HS-5 (cell line): ENCODE measurements around the gene CBFA2T2.
"Not testable (repeated sequence)": the region's sequence is repeated elsewhere in the genome, so short reads cannot be mapped to it uniquely, and the experiment has no call there.

Experiments
- DNase-seq: peaks from one replicate; pipeline ENCODE4 v3.0.0-alpha.2; 2012; ENCODE audit warnings: low read depth

Gene CBFA2T2

DNA sequence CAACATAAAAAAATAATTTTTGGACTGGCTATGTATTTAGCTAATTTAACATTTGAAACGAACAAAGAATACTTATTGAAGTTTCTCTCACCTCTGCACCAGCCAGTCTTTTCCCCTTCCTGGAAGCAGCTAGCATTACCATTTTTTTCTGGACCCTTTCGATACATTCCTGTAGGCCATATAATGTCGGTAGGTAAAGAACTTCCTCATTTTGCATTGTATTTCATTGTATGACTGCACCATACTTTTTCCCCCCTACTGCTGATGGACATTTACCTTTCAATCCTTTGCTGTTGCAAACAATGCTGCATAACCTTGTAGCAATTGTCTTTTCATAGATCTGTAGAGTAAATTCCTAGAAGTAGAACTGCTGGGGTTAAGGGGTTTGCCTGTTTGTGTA is 17.6 kb downstream of the CBFA2T2 start:
- DNase-seq: no peak

DNA sequence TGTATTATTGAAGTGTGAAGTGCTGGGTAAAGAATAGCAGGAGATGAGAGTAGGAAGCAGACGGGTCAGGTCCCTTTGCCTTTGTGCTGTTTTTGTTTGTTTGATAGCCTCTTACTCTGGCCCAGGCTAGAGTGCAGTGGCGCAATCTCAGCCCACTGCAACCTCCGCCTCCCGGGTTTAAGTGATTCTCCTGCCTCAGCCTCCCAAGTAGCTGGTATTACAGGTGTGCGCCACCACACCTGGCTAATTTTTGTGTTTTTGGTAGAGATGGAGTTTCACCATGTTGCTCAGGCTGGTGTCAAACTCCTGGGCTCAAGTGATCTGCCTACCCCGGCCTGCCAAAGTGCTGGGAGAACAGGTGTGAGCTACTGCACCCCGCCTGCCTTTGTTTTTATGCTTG is 18.1 kb downstream of the CBFA2T2 start:
- not testable (repeated sequence) for DNase-seq

DNA sequence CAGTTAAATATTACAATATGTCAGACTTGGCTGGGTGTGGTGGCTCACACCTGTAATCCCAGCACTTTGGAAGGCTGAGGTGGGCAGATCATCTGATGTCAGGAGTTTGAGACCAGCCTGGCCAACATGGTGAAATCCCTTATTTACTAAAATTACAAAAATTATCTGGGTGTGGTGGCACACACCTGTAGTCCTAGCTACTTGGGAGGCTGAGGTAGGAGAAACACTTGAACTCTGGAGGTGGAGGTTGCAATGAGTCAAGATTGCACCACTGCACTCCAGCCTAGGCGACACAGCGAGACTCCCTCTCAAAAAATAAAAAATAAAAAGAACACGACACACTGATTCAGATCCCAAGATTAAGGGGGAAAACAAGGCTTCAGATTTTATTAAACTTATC is 19.2 kb downstream of the CBFA2T2 start:
- DNase-seq: not testable (repeated sequence)

DNA sequence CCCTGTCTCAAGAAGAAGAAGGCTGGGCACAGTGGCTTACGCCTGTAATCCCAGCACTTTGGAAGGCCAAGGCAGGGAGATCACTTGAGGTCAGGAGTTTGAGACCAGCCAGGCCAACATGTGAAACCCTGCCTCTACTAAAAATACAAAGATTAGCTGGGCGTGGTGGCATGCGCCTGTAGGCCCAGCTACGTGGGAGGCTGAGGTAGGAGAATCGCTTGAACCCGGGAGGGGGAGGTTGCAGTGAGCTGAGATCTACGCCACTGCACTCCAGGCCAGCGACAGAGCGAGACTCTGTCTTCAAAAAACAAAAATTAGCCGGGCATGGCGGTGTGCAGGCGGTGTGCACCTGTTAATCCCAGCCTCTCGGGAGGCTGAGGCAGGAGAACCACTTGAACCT is 22.0 kb downstream of the CBFA2T2 start:
- DNase-seq: not testable (repeated sequence)

DNA sequence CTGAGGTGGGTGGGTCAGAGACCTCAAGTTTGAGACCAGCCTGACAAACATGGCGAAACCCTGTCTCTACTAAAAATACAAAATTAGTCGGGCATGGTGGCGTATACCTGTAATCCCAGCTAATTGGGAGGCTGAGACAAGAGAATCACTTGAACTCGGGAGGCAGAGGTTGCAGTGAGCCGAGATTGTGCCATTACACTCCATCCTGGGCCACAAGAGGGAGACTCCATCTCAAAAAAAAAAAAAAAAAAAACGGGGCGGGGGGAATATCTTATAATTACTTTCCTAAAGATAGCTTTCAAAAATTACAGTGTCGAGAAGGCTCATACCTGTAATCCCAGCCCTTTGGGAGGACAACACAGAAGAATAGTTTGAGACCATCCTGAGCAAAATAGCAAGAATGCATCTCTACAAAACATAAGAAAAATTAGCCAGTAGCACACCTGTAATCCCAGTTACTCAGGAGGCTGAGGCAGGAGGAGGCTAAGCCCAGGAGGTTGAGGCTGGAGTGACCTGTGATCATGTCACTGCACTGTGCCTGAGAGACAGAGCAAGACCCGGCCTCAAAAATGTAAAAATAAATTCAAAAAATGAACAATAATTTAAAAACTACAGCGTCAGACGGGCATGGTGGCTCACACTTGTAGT is 25.8 kb downstream of the CBFA2T2 start:
- no peak for DNase-seq

DNA sequence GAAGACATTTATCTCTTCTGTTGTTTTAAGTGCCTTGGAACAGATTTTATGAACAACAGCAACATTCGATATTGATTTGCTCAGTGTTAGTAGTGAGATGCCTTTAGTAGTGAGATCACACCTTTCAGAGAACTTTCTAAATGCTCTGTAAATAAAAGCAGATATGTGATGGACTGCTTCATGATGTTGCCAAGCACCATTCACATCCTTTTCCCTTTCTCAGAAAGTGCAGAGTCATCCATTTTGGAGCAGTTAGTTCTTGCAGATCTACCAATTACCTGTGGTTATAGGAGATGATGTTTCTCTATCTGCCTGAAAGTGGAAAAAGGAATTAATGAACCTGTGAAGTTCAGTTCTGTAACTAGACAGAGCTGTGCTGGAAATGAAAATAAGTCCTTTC is 27.0 kb downstream of the CBFA2T2 start:
- DNase-seq: no peak

DNA sequence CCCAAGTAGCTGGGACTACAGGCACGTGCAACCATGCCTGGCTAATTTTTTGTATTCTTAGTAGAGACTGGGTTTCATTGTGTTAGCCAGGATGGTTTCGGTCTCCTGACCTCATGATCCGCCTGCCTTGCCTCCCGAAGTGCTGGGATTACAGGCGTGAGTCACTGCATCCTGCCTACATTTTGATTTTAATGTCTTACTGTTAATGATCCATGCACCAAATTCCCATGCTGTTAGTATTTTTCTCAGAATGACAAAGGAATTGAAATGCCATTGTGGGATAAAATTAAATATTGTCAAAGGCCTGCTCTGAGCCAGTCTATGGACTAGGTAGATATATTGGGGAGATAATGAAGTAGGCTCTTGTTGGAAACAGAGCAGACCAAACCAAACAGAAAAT is 28.2 kb downstream of the CBFA2T2 start:
- peak; percentile 82 for DNase-seq

DNA sequence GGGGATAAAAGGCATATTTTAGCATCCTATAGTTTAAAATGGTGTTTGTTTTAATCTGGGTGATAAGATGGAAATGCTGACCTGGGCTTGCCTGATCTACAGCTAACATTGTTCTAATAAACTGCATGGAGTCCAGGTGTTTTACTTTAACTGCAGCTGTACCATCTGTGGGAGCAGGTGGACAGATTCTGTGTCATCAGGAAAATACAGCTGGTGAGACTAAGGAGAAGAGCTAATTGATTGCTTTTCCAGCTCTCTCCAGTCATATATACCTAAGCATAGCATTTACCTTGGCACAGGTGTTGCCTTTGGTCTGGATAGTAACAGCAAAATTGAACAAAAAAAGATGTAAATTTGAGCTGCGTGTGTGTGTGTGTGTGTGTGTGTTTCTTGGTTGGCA is 31.6 kb downstream of the CBFA2T2 start:
- DNase-seq: no peak

DNA sequence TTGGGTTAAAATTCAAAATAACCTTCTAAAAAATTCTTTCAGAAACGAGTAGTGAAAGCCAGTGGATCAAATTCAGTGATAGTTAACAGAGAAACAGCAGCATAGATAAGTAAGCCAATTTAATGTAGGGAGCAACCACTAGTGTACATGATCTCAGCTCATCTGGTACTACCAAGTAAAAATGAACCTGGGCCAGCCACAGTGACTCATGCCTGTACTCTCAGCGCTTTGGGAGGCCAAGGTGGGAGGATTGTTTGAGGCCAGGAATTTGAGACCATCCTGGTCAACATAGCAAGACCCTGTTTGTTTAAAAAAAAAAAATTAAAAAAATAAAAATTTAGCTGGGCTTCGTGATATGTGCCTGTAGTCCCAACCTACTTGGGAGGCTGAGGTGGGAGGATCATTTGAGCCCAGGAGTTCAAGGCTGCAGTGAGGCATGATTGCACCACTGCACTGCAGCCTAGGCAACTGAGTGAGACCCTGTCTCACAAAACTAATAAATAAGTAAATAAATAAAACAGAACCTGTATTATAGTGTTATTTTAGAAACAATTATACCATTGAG is 32.4 kb downstream of the CBFA2T2 start:
- no peak for DNase-seq

DNA sequence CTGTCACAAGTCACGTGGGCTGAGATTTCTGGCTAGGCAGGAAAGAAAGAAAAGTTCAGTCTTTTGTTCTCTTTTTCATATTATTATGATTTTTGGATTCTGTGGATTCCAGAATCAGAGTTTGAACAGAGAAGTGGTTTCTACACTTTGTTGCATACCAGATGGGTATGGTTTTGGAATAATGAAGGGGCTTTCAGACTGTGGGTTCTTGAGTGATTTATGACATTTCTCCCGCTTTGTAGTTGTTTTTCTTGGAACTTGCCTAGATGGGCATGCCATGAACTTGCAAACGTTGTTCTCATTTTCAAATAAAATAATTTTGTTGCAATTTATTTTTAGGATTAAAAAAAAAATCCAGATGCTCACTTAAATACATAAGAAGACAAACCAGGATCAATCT is 34.4 kb downstream of the CBFA2T2 start:
- DNase-seq: no peak

DNA sequence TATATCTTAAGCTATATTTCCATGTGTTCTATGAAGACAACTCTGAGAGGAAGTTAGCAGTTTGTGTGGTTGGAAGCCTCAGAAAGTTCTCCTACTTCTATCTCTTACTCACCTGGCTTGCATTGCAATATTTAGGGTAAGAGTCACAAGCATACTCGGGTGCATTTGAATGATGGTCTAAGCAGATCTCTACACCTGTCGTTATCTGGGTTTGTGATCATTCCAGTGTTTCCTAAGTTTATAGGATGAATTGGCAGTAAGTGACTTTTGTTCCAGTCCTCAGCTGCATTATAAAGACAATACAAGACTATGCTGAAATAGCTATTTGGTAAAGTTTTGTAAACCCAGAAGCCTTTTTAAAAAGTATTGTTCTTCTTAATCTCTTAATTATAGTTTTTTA is 36.9 kb downstream of the CBFA2T2 start:
- no peak for DNase-seq

DNA sequence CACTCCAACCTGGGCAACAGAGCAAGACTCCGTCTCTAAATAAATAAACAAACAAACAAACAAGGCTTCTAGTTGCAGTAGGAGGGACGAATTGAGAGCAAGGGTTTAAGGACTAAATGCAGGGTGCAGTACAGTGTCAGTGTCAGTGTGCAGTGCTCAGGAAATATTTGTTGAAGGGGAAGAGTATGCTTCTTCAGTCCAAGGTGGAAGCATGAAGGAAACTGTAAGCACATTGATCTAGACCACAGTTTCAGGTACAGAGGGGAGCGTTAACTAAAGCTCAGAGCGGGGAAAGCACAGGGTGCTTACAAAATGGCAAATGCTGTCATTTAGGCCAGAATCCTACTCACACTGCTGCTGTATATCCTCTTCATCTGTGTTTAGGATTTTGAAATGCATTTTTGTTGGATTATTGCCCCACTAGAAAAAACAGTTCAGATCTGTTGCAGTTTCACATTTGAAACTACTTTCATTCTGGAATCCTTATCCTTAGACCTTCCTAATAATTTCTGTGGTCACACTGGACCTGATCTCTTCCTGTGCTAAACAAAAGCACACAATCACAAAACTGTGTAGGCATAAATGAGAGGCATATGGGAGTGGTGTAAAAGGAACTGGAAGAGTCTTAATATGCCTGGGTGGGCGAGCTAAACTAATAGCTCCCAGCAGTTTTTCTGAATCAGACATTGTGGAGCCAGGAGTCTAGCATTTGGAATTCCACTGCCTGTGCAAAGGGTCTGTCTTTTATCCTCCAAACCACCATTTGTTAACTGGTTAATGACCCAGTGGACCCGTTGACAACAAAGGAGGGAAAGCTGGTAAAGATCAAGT is 41.4 kb downstream of the CBFA2T2 start:
- DNase-seq: no peak

DNA sequence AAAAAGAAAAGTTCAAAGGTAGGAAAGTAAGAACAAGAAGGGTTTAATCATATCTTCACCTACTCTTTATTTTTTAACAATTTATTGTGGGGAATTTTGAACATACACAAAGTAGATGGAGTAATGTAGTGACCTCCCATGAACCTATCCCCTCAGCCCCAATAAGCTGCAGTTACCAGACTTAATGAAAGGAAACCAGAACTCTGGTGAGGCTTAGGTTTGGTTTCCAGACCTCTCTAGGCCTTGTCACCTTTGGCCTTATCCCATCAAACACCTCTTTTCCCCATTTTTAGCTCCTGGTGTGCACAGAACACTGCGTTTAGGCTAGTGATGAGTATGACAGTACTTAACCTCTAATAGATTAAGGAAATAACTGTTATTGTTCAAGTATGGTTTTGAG is 42.0 kb downstream of the CBFA2T2 start:
- DNase-seq: no peak

DNA sequence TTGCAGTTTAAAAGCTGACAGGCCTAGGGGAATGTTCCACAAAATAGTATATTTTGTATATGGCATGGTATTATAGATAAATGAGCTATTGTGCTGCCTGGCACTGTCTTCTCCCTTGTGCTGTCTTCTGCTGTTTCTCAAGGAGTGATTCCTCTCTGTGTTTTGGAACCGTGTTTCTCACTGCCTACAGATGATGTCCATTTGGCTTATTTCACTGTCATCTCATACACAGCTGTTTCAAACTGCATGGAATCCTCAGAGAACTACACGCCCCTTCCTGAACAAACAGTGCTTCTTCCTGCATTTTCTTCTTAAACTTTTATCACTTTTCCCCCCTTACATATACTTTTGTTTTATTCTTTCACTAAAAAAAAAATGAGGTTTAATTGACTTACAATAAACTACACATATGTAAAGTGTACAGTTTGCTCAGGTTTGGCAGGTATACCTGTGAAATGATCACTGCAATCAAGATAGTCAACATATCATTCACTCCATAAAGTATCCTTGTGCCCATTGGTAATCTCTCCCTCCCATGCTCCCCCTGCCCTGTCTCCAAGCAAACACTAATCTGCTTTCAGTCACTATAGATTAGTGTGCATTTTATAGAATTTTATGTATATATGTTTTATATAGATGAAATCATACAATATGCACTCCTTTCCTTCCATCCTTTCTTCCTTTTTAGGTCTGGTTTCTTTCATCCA is 43.0 kb downstream of the CBFA2T2 start:
- DNase-seq: no peak

DNA sequence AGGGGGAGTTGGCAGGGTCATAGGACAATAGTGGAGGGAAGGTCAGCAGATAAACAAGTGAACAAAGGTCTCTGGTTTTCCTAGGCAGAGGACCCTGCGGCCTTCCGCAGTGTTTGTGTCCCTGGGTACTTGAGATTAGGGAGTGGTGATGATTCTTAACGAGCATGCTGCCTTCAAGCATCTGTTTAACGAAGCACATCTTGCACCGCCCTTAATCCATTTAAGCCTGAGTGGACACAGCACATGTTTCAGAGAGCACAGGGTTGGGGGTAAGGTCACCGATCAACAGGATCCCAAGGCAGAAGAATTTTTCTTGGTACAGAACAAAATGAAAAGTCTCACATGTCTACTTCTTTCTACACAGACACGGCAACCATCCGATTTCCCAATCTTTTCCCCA is 45.8 kb downstream of the CBFA2T2 start:
- DNase-seq: not testable (repeated sequence)

DNA sequence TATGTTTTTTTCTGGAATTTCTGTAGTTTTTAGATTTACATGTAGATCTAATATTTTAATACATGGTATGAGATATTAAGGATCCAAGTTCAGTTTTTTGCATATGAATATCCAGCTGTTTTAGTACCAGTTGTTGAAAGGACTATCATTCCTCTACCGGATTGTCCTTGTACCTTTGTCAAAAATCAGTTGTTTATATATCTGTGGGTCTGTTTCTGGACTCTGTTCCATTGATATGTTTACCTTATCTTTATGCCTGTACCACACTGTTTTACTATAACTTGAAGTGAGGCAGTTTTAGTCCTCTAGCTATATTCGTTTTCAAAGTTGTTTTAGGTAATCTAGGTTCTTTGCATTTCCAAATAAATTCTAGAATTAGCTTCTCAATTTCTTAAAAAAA is 47.7 kb downstream of the CBFA2T2 start:
- DNase-seq: no peak

DNA sequence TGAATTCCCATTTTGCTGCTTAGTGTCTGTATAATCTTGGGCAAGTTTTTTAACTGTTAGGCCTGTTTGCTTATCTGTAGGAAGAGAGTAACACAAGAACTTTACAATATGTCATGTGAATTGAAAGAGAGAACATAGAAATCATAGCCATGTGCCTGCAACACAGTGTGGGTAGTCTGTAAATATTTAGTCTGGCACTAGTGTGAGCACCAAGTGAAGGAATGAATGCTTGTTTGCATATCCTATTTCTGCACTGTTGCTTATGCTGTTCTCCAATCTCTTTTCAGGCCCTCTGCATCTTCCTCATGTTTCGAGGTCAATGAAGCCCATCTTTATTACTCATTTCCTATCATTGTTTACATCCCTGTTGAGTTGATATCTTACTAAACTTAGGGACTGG is 49.2 kb downstream of the CBFA2T2 start:
- DNase-seq: peak; percentile 33

DNA sequence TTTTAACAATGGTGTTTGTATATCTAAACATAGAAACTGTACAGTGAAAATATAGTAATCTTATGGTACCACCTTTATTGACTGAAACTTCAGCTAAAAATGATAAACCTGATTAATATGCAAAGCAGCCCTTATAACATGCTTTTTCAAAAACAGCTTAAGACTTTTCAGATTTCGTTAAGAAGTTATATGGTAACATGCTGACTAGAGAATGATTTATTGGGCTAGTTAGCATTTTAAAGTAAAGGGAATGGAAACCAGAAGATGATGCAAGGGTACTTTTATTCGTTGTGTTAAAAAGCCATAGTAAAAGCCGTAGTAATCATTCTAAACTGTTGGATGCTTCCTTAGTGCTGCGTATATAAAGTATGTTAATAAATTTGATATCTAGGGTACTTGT is 50.5 kb downstream of the CBFA2T2 start:
- DNase-seq: no peak

DNA sequence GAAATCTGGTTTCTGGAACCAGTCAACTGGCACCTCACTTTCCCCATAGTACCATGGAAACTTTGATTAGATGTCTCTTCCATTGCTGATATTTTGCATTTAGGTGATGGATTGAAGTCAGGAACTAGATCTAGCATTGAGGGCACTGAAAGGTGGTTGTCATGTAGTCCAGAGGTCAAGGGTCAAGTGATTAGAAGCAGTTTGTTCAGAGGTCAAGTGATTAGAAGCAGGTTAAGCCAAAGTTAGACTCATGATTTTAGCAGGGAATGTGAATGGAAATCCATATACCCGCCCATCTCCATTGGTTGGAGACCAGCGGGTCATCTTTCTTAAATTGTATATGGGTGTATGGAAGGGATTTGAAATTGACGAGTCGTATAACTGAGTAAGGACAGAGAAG is 51.2 kb downstream of the CBFA2T2 start:
- no peak for DNase-seq

DNA sequence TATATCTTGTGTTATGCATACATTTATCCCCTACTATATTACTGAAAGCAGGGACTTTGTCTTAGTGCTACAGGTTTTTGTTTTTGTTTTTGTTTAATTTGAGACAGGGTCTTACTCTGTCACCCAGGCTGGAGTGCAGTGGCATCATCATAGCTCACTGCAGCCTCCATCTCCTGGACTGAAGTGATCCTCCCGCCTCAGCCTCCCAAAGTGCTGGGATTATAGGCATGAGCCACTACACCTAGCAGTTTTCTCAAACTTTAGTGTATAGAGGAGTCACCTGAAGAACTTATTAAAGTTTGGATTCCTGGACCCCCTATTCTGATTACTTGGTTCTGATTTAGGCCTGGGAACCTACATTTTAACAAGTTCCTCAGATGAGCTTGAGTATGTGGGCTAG is 51.9 kb downstream of the CBFA2T2 start:
- DNase-seq: no peak

DNA sequence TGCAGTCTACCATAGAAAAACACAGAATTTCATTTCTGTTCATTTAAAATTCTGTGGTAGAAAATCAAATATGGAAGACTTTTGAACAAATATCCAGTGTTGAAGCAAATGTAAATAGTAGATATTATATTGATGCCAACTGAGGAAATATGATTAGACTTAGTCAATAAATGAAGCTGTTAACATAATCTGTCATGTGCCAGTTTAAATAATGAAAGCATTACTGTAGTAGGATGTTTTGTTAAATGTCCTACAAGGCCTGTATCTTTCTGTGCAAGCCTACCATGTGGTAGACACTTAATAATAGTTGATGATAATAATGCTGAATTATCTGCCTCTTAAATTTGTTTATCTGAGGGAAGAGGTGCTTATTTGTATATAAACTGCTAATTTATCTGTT is 55.9 kb downstream of the CBFA2T2 start:
- DNase-seq: no peak

DNA sequence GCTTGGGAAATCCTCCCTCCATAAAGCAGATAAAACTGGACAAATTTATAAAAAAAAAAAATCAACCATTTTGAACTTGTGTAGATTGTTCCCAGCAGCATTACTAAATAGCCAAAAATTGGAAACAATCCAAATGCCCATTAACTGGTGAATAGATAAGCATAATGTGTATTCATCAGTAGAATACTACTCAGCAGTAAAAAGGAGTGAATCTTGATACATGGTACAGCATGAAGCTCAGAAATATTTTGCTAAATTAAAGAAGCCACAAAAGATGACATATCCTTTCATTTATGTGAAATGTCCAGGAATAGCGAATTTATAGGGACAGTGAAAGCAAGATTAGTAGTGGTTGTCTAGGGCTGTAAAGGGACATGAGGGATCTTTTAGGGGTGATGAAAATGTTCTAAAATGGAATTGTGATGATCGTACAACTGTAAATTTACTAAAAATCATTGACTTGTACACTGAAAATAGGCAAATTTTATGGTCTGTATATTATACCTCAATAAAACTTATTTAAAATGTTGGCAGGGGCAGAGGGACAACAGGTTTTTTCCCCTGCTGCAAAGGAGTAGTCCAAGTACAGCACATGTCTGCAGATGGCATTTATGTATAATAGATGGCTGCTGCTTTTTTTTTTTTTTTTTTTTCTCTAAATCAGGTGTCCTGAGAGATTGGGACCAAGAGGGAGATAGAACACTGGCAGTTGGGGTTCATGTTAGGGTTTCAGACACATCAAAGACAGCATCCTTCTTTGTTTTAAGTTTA is 59.5 kb downstream of the CBFA2T2 start:
- DNase-seq: no peak
